SK-N-SH (cell line): Measurements from ENCODE around the gene TAF6. TPM values are rescaled to one million over a fixed set of nuclear protein-coding genes. Genes with fewer than 3 reads are reported as not detected.

ENCODE experiments used
- CTCF ChIA-PET: fragments of 300-600, 350-600 bp; formaldehyde crosslinking; extraction: SDS; loops from one replicate; lab custom pipeline; 2021; lab: Yijun Ruan, JAX
- POLR2A ChIA-PET: fragments of 350-600 bp; sonication (Branson Sonifier 250); formaldehyde crosslinking; extraction: SDS; loops from one replicate; lab custom pipeline; 2020; ENCODE audit warnings: antibody characterized with exemption, inconsistent platforms; lab: Yijun Ruan, JAX
- DNase-seq: peaks from one replicate; pipeline ENCODE4 v3.0.0; 2012
- H2AFZ ChIP-seq: fragments of 200-600 bp; sonication (generic); 2 replicates; pipeline ENCODE4 v1.8.1; 2016; ENCODE audit warnings: antibody characterized with exemption, mild to moderate bottlenecking, low read depth
- H3F3A ChIP-seq: fragments of 200-600 bp; sonication (generic); replicated peaks from 2 replicates; pipeline ENCODE3; 2016; ENCODE audit warnings: antibody characterized with exemption, mild to moderate bottlenecking; ENCODE audit not compliant: insufficient read depth
- H3K27ac ChIP-seq, 2 experiments: fragments of 200-500 bp in 1 of 2; fragments of 200-600 bp in 1 of 2; sonication (Bioruptor generic) in 1 of 2; sonication (generic), shearing (Covaris generic) in 1 of 2; 2 replicates each; pipeline versions ENCODE4 v1.5.1 to v1.6.1; 2014 to 2016; ENCODE audit warnings: low read depth in 2 of 2, inconsistent platforms in 1 of 2, low read length in 1 of 2, mild to moderate bottlenecking in 1 of 2, mixed read lengths in 1 of 2
- H3K27me3 ChIP-seq: fragments of 200-600 bp; sonication (generic), shearing (Covaris generic); 2 replicates; pipeline ENCODE4 v1.6.1; 2016; ENCODE audit warnings: mixed run types; ENCODE audit not compliant: insufficient read depth
- H3K36me3 ChIP-seq, 2 experiments: fragments of 200-500 bp in 1 of 2; fragments of 200-600 bp in 1 of 2; sonication (Bioruptor generic) in 1 of 2; sonication (generic) in 1 of 2; replicated peaks in 1 of 2; 2 replicates each; pipeline versions ENCODE3 to v1.5.1; 2014 to 2016; ENCODE audit warnings: low read length in 1 of 2, mild to moderate bottlenecking in 1 of 2; ENCODE audit not compliant: insufficient read depth in 2 of 2, control insufficient read depth in 1 of 2
- H3K4me1 ChIP-seq, 2 experiments: fragments of 200-500 bp in 1 of 2; fragments of 200-600 bp in 1 of 2; sonication (Bioruptor generic) in 1 of 2; sonication (generic), shearing (Covaris generic) in 1 of 2; 2 replicates each; pipeline versions ENCODE4 v1.5.1 to v1.6.1; 2014 to 2016; ENCODE audit warnings: low read depth in 1 of 2, low read length in 1 of 2, mixed run types in 1 of 2; ENCODE audit not compliant: insufficient read depth in 2 of 2, control insufficient read depth in 1 of 2
- H3K4me2 ChIP-seq: fragments of 200-600 bp; sonication (generic), shearing (Covaris generic); 2 replicates; pipeline ENCODE4 v1.6.1; 2017; ENCODE audit warnings: mixed run types
- H3K4me3 ChIP-seq, 2 experiments: fragments of 200-500 bp in 1 of 2; fragments of 200-600 bp in 1 of 2; sonication (Bioruptor generic) in 1 of 2; sonication (generic), shearing (Covaris generic) in 1 of 2; 2 replicates each; pipeline versions ENCODE4 v1.5.1 to v1.8.1; 2014 to 2016; ENCODE audit warnings: low read depth in 2 of 2, inconsistent platforms in 1 of 2, low read length in 1 of 2, mild to moderate bottlenecking in 1 of 2, mixed read lengths in 1 of 2, moderate library complexity in 1 of 2
- H3K79me2 ChIP-seq: fragments of 200-600 bp; sonication (generic); 2 replicates; pipeline ENCODE4 v1.8.1; 2017; ENCODE audit warnings: mild to moderate bottlenecking; ENCODE audit not compliant: insufficient read depth
- H3K9ac ChIP-seq: fragments of 200-600 bp; sonication (generic); 2 replicates; pipeline ENCODE4 v1.6.1; 2017; ENCODE audit warnings: mixed run types
- H3K9me2 ChIP-seq: fragments of 200-600 bp; sonication (generic); 2 replicates; pipeline ENCODE4 v1.6.1; 2017; ENCODE audit warnings: mixed run types
- H3K9me3 ChIP-seq: fragments of 200-600 bp; sonication (generic); 2 replicates; pipeline ENCODE4 v1.6.1; 2017; ENCODE audit warnings: mixed run types, mild to moderate bottlenecking, moderate library complexity
- H4K20me1 ChIP-seq: fragments of 200-600 bp; sonication (generic); 2 replicates; pipeline ENCODE4 v1.6.1; 2017; ENCODE audit warnings: mild to moderate bottlenecking, mixed run types; ENCODE audit not compliant: insufficient read depth
- CTCF ChIP-seq: fragments of 200-600 bp; sonication (generic); IDR thresholded peaks from 2 replicates; pipeline ENCODE4 v1.6.1; 2017; ENCODE audit warnings: antibody characterized with exemption, mild to moderate bottlenecking, moderate library complexity
- ELF1 ChIP-seq: IDR thresholded peaks from 2 replicates; pipeline ENCODE4 v1.4.0; 2012
- EP300 ChIP-seq, 2 experiments: IDR thresholded peaks; 2 replicates each; pipeline versions ENCODE4 v1.4.0 to v1.6.1; 2012; ENCODE audit warnings: borderline replicate concordance in 1 of 2, low read depth in 1 of 2, low read length in 1 of 2
- FOSL2 ChIP-seq: IDR thresholded peaks from 2 replicates; pipeline ENCODE4 v1.4.0; 2012; ENCODE audit warnings: low read depth, mild to moderate bottlenecking, moderate library complexity, borderline replicate concordance
- JUND ChIP-seq: IDR thresholded peaks from 2 replicates; pipeline ENCODE4 v1.4.0; 2012
- MAX ChIP-seq: IDR thresholded peaks from 2 replicates; pipeline ENCODE4 v1.4.0; 2012; ENCODE audit warnings: low read depth
- MEF2A ChIP-seq: IDR thresholded peaks from 2 replicates; pipeline ENCODE4 v1.4.0; 2012; ENCODE audit warnings: low read depth, borderline replicate concordance
- RCOR1 ChIP-seq: fragments of 150-350 bp; IDR thresholded peaks from 2 replicates; pipeline ENCODE4 v1.6.1; 2017; ENCODE audit warnings: antibody characterized with exemption, low read length
- RXRA ChIP-seq: IDR thresholded peaks from 2 replicates; pipeline ENCODE4 v1.4.0; 2012; ENCODE audit warnings: low read depth, mild to moderate bottlenecking, borderline replicate concordance
- TCF12 ChIP-seq: IDR thresholded peaks from 2 replicates; pipeline ENCODE4 v1.4.0; 2012
- USF1 ChIP-seq: IDR thresholded peaks from 2 replicates; pipeline ENCODE4 v1.4.0; 2012; ENCODE audit warnings: low read depth, borderline replicate concordance
- YY1 ChIP-seq: IDR thresholded peaks from 2 replicates; pipeline ENCODE4 v1.4.0; 2012; ENCODE audit warnings: low read depth, mild to moderate bottlenecking
- ZBTB33 ChIP-seq: IDR thresholded peaks from 2 replicates; pipeline ENCODE4 v1.4.0; 2012; ENCODE audit warnings: low read depth, borderline replicate concordance
- WGBS: methylation state at CpG from one replicate; pipeline ENCODE4 v1.1.6; 2017; ENCODE audit warnings: low lambda C conversion rate; 5-methylcytosine and 5-hydroxymethylcytosine counted together
- polyA plus RNA-seq, 3 experiments: library from polyadenylated mRNA; depleted of rRNA; stranded (reverse); fragments of >200 nt; gene quantifications; 2 replicates each; pipeline ENCODE4 v1.2.3, GENCODE V29; 2012

The TAF6 gene
- polyA plus RNA-seq, 1 of the 3 experiments (the other 2 are of a cell fraction) = 70.5 TPM

- Histone ChIP-seq H3K27ac (no peak overlapping the region), H3K36me3 (no peaks in the 10 kb centered on the region), H3F3A (peaks cover 18% of the 10 kb centered on the region), H3K27me3 (no peaks in the 10 kb centered on the region), H3K4me1 (peaks cover 0 to 18% of the 10 kb centered on the region in 2 experiments; a peak in 1 of 4 replicates), H3K9me2 (no peaks in the 10 kb centered on the region), H3K9me3 (no peaks in the 10 kb centered on the region), H3K79me2 (no peaks in the 10 kb centered on the region), H3K4me3 (peak overlapping the region; percentile 36 to 41; a peak in 3 of 4 replicates), H3K9ac (no peak overlapping the region), H3K4me2 (peak overlapping the region; percentile 71), H2AFZ (0 out of 2 replicates have a peak overlapping the region, but pooled peaks have one; percentile 82), H4K20me1 (no peaks in the 10 kb centered on the region)
- TF ChIP-seq MEF2A (no peak), YY1 (no peak), CTCF (no peak), JUND (no peak), FOSL2 (no peak), USF1 (no peak), EP300 (IDR thresholded peaks at IDR 0.05; ENCODE audit: borderline replicate concordance in 1 of 2, low read depth in 1 of 2, low read length in 1 of 2) (no peak), ZBTB33 (no peak), RXRA (no peak), MAX (no peak), RCOR1 (no peak), ELF1 (no peak), TCF12 (no peak)
- 66% methylated on average over 14 of the region's 14 CpGs for WGBS
- DNase-seq = peak; percentile 70
- ChIA-PET POLR2A (interaction anchor here (0.5 to 2.0 kb wide), 8 partner anchors 9 to 38 kb away, joined by 3 to 7 read pairs (median 4); partner anchors contain the start of gene LAMTOR4), CTCF (interaction anchor here (0.8 to 4.0 kb wide), 8 partner anchors 8 to 240 kb away, joined by 3 to 39 read pairs (median 3); no protein-coding TSS in a partner anchor)
Observed at GRCh38 chr7:100166970-100167911, 48.1 kb upstream of the TAF6 start.
